ENCODE data around the gene PKMYT1.

- TF ChIP-seq POLR2AphosphoS5 (IDR thresholded peaks at IDR 0.05; ENCODE audit: low read depth, low read length) (no peak), POLR2A (IDR thresholded peaks at IDR 0.05; ENCODE audit: low read depth, low read length) (no peak), SPI1 (IDR thresholded peaks at IDR 0.05; ENCODE audit: low read depth, low read length) (no peak)
Observed at GRCh38 chr16:2939968-2940367, 40.3 kb downstream of the PKMYT1 start.

Data from GM12891 (cell line).